Erythroblast (primary cell): ENCODE data around the gene ASB7.

Experiments
- GATA1 ChIP-seq: IDR thresholded peaks from 2 replicates; pipeline ENCODE4 v1.6.1; 2011; ENCODE audit warnings: low read depth, mild to moderate bottlenecking, control low read depth, low read length, moderate library complexity
- POLR2A ChIP-seq: IDR thresholded peaks from 2 replicates; pipeline ENCODE4 v1.6.1; 2011; ENCODE audit warnings: mild to moderate bottlenecking, low read length

DNA sequence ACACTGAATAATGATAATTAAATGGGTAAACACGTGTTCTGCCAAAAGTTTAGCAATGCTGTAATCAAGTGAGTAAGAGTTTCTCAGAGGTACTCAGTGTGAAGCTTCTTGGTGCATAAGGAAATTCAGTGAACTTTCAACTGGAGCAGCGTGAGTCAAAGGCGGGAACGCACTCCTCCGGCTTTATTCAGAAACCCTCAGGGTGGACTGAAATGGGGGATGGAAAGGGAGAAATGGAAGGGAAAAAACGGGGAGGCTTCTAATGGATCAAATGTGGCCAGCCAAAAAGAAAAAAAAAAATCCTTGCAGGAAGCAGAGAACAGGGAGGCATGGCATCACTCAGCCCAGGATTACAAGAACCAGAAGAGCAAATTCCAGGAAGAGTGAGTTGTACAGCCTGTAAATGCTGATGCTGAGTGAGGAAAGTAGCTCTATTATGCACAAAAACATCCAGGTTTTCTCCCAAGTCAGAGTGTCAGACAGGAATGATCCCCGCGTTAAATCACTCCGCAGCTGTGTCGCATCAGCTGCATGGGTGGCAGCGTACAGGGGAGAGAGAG lies 85.3 kb downstream of the ASB7 start:
- TF ChIP-seq POLR2A (no peak), GATA1 (no peak)
